KG1 (cell line): Measurements from ENCODE around the gene NSMCE1.

Experiments used
- DNase-seq: peaks from one replicate; lab custom pipeline; 2025; lab: John Stamatoyannopoulos, UW

NSMCE1 gene

GRCh38 chr16:27268376-27269299, at the start of gene NSMCE1:
TSS of gene NSMCE1 (minus strand) at chr16:27268772. CDS start at chr16:27257570, 11,202 bp downstream.
- DNase-seq: peak; percentile 94

- no peak for DNase-seq
These were observed 49.3 kb upstream of the NSMCE1 start for GRCh38 chr16:27317738-27318391.

GRCh38 chr16:27317320-27317719, 48.7 kb upstream of the NSMCE1 start:
- DNase-seq: no peak

GRCh38 chr16:27316038-27316680, 47.6 kb upstream of the NSMCE1 start:
- DNase-seq: no peak

GRCh38 chr16:27315333-27316037, 46.9 kb upstream of the NSMCE1 start:
- no peak for DNase-seq

- DNase-seq: no peak
These were observed 46.4 kb upstream of the NSMCE1 start for GRCh38 chr16:27314986-27315332.

- no peak for DNase-seq
These were observed 45.7 kb upstream of the NSMCE1 start for GRCh38 chr16:27314161-27314723.

- no peak for DNase-seq
These were observed 45.0 kb upstream of the NSMCE1 start, which contains the start of gene IL4R for GRCh38 chr16:27313422-27314160. TSS of gene IL4R (plus strand) at chr16:27313974. CDS start at chr16:27340204, 26,230 bp downstream.

GRCh38 chr16:27312580-27313421, 44.2 kb upstream of the NSMCE1 start:
- no peak for DNase-seq

GRCh38 chr16:27311897-27312303, 43.3 kb upstream of the NSMCE1 start:
- DNase-seq: no peak

GRCh38 chr16:27311448-27311830, 42.9 kb upstream of the NSMCE1 start:
- no peak for DNase-seq

- no peak for DNase-seq
These were observed 42.2 kb upstream of the NSMCE1 start for GRCh38 chr16:27310576-27311447.

GRCh38 chr16:27308792-27309191, 40.2 kb upstream of the NSMCE1 start:
- no peak for DNase-seq

- DNase-seq: no peak
These were observed 37.4 kb upstream of the NSMCE1 start for GRCh38 chr16:27305839-27306442.

- DNase-seq: no peak
These were observed 36.5 kb upstream of the NSMCE1 start for GRCh38 chr16:27304881-27305745.

- no peak for DNase-seq
These were observed 35.5 kb upstream of the NSMCE1 start for GRCh38 chr16:27304102-27304501.

- no peak for DNase-seq
These were observed 34.9 kb upstream of the NSMCE1 start for GRCh38 chr16:27303256-27304100.
